Testis (tissue), 2 donors: Measurements from ENCODE around the gene TAF3.

Experiments used
- CTCF ChIP-seq, 3 experiments: fragments of 450-650 bp in 2 of 3; fragments of 200-600 bp in 1 of 3; sonication (generic) in 1 of 3; IDR thresholded peaks; one replicate each; pipeline ENCODE4 v1.5.1; 2016 to 2019; ENCODE audit warnings: antibody characterized with exemption in 3 of 3, mild to moderate bottlenecking in 2 of 3, moderate library complexity in 1 of 3
- POLR2A ChIP-seq: fragments of 450-650 bp; IDR thresholded peaks from one replicate; pipeline ENCODE4 v1.6.1; 2017; ENCODE audit warnings: antibody characterized with exemption, mild to moderate bottlenecking, moderate library complexity

- TF ChIP-seq CTCF (IDR thresholded peaks at IDR 0.05) = no peak
- no peak for TF ChIP-seq POLR2A
Measured at GRCh38 chr10:8066124-8066523, 247.8 kb downstream of the TAF3 start.
